HepG2 (cell line): Measurements from ENCODE around the gene CNTROB. TPM values are rescaled to one million over a fixed set of nuclear protein-coding genes. Genes with fewer than 3 reads are reported as not detected.

Source experiments
- ARID2 ChIP-seq: sonication (generic); formaldehyde crosslinking; IDR thresholded peaks from 2 replicates; pipeline ENCODE4 v1.8.1; 2022; ENCODE audit warnings: mild to moderate bottlenecking, missing genetic modification reagents, borderline replicate concordance
- ATF3 ChIP-seq: sonication (generic); formaldehyde crosslinking; IDR thresholded peaks from 2 replicates; pipeline ENCODE4 v1.4.0; 2020; ENCODE audit warnings: missing genetic modification reagents
- ATF7-NPFF ChIP-seq: sonication (generic); formaldehyde crosslinking; IDR thresholded peaks from 2 replicates; pipeline ENCODE4 v1.8.1; 2023; ENCODE audit warnings: mild to moderate bottlenecking, low read depth, missing genetic modification reagents, moderate library complexity
- NCOA2 ChIP-seq: sonication (generic); formaldehyde crosslinking; IDR thresholded peaks from 2 replicates; pipeline ENCODE4 v1.8.0; 2022; ENCODE audit warnings: inconsistent platforms
- NR2F1 ChIP-seq, 2 experiments: fragments of 450-650 bp in 1 of 2; formaldehyde crosslinking in 1 of 2; IDR thresholded peaks; 2 replicates each; pipeline versions ENCODE4 v1.5.0 to v1.6.1; 2016 to 2020; ENCODE audit warnings: mild to moderate bottlenecking in 1 of 2, missing compliant biosample characterization in 1 of 2, missing genetic modification reagents in 1 of 2, moderate library complexity in 1 of 2
- RERE ChIP-seq: IDR thresholded peaks from 2 replicates; pipeline ENCODE4 v1.6.1; 2016; ENCODE audit warnings: low read depth, missing genetic modification reagents, missing compliant biosample characterization
- SRSF9 ChIP-seq: fragments of 200-400 bp; formaldehyde crosslinking; IDR thresholded peaks from 2 replicates; pipeline ENCODE4 v1.6.1; 2018; ENCODE audit warnings: borderline replicate concordance, mild to moderate bottlenecking, low read depth, low read length; ENCODE audit not compliant: insufficient read depth, poor library complexity, severe bottlenecking
- ZBTB39 ChIP-seq: sonication (generic); formaldehyde crosslinking; IDR thresholded peaks from 2 replicates; pipeline ENCODE4 v1.5.0; 2020; ENCODE audit warnings: missing genetic modification reagents
- ZFP37 ChIP-seq: sonication (generic); formaldehyde crosslinking; IDR thresholded peaks from 2 replicates; pipeline ENCODE4 v1.4.0; 2020; ENCODE audit warnings: missing genetic modification reagents, borderline replicate concordance
- ZNF253 ChIP-seq: sonication (generic); formaldehyde crosslinking; IDR thresholded peaks from 2 replicates; pipeline ENCODE4 v1.8.0; 2022; ENCODE audit warnings: mild to moderate bottlenecking, missing genetic modification reagents, borderline replicate concordance
- ZNF280B ChIP-seq: sonication (generic); formaldehyde crosslinking; IDR thresholded peaks from 2 replicates; pipeline ENCODE4 v1.5.0; 2020; ENCODE audit warnings: missing genetic modification reagents, mild to moderate bottlenecking, borderline replicate concordance
- ZNF691 ChIP-seq: sonication (generic); formaldehyde crosslinking; IDR thresholded peaks from 2 replicates; pipeline ENCODE4 v1.4.0; 2020; ENCODE audit warnings: missing genetic modification reagents, low read depth, mild to moderate bottlenecking, borderline replicate concordance
- ZNF720 ChIP-seq: sonication (generic); formaldehyde crosslinking; IDR thresholded peaks from 2 replicates; pipeline ENCODE4 v1.4.0; 2020; ENCODE audit warnings: missing genetic modification reagents
- ZNF788 ChIP-seq: sonication (generic); formaldehyde crosslinking; IDR thresholded peaks from 2 replicates; pipeline ENCODE4 v1.5.0; 2020; ENCODE audit warnings: mild to moderate bottlenecking, missing genetic modification reagents, borderline replicate concordance
- ZNF850 ChIP-seq: sonication (generic); formaldehyde crosslinking; conservative IDR thresholded peaks from 2 replicates; pipeline ENCODE4 v1.9.0; 2021; ENCODE audit warnings: mild to moderate bottlenecking, missing genetic modification reagents
- ZNF883 ChIP-seq: sonication (generic); formaldehyde crosslinking; IDR thresholded peaks from 2 replicates; pipeline ENCODE4 v1.5.1; 2020; ENCODE audit warnings: mild to moderate bottlenecking, missing genetic modification reagents; ENCODE audit errors: not compliant biosample characterization
- ZSCAN29 ChIP-seq: sonication (generic); formaldehyde crosslinking; conservative IDR thresholded peaks from 2 replicates; pipeline ENCODE4 v1.4.0; 2020; ENCODE audit warnings: mild to moderate bottlenecking, missing genetic modification reagents
- polyA plus RNA-seq, 8 experiments: library from polyadenylated mRNA; depleted of rRNA in 3 of 8; stranded (reverse) in 7 of 8; unstranded in 1 of 8; fragments of >200 nt; fragmentation: Illumina TruSeq in 4 of 8; extraction: Trizol in 4 of 8; gene quantifications; 2 replicates each; pipeline versions ENCODE4 v1.2.1 to v1.2.3, GENCODE V29; 2011 to 2016; ENCODE audit warnings: low read depth in 4 of 8, missing spikeins in 1 of 8, mixed read lengths in 1 of 8; ENCODE audit not compliant: insufficient read depth in 1 of 8
- total RNA-seq, 5 experiments: library from RNA; depleted of rRNA; stranded (reverse); fragments of >200 nt; fragmentation: Illumina TruSeq; extraction: Trizol; gene quantifications; 2 replicates each; pipeline ENCODE4 v1.2.3, GENCODE V29; 2016; ENCODE audit warnings: low read depth in 1 of 5

The CNTROB gene
- total and polyA plus RNA-seq, 2 of the 13 experiments (the other 11 are each of a cell fraction or from before 2014, with no cell fraction given), result 21.2 to 24.1 TPM

- TF ChIP-seq ZFP37 (CRISPR knock-in tag), result peak; percentile 86; the same call in 1 of the 2 replicates
- TF ChIP-seq ARID2, result no peak
- no peak for TF ChIP-seq ZSCAN29 (CRISPR knock-in tag)
- no peak for TF ChIP-seq ZNF720 (CRISPR knock-in tag)
- TF ChIP-seq ZNF883, result peak; percentile 62
- TF ChIP-seq ATF3 (CRISPR knock-in tag), result 0 out of 2 replicates have a peak, but pooled peaks have one; percentile 46
- peak; percentile 94; the same call in 1 of the 2 replicates for TF ChIP-seq ATF7-NPFF (CRISPR knock-in tag)
- TF ChIP-seq RERE (CRISPR knock-in tag), result no peak
- no peak for TF ChIP-seq SRSF9
- no peak for TF ChIP-seq ZNF691 (CRISPR knock-in tag)
- peak; percentile 42; the same call in 1 of the 2 replicates for TF ChIP-seq NCOA2 (CRISPR knock-in tag)
- TF ChIP-seq NR2F1 (CRISPR knock-in tag; IDR thresholded peaks at IDR 0.05), result no peak
- TF ChIP-seq ZBTB39 (CRISPR knock-in tag), result 0 out of 2 replicates have a peak, but pooled peaks have one; percentile 54
- 0 out of 2 replicates have a peak, but pooled peaks have one; percentile 31 for TF ChIP-seq ZNF280B (CRISPR knock-in tag)
- peak; percentile 49; the same call in 1 of the 2 replicates for TF ChIP-seq ZNF788 (CRISPR knock-in tag)
- peak; percentile 94 for TF ChIP-seq ZNF253
- TF ChIP-seq ZNF850 (CRISPR knock-in tag), result no peak
These were observed 16.2 kb upstream of the CNTROB start, which contains the start of gene RNF227 (continued) for GRCh38 chr17:7915611-7916384.
